Effector memory CD4-positive, alpha-beta T cell (primary cell): Measurements from ENCODE around the gene SQOR.

ENCODE experiments used
- DNase-seq, 3 donors: peaks; one replicate each; pipeline ENCODE4 v3.0.0-alpha.2; 2020
- H3K27ac ChIP-seq: 2 replicates; pipeline ENCODE4 v1.7.0; 2013; ENCODE audit warnings: mild to moderate bottlenecking, low read length, moderate library complexity; ENCODE audit not compliant: insufficient read depth, poor library complexity, severe bottlenecking
- H3K27me3 ChIP-seq: replicated peaks from 2 replicates; pipeline ENCODE4 v1.7.0; 2013; ENCODE audit warnings: mild to moderate bottlenecking, low read length; ENCODE audit not compliant: insufficient read depth, control insufficient read depth, poor library complexity, severe bottlenecking
- H3K36me3 ChIP-seq: 2 replicates; pipeline ENCODE4 v1.7.0; 2013; ENCODE audit warnings: mild to moderate bottlenecking, low read length, moderate library complexity; ENCODE audit not compliant: control insufficient read depth, insufficient read depth
- H3K4me1 ChIP-seq: 2 replicates; pipeline ENCODE4 v1.7.0; 2013; ENCODE audit warnings: low read length, mild to moderate bottlenecking; ENCODE audit not compliant: control insufficient read depth, insufficient read depth, poor library complexity, severe bottlenecking
- H3K4me3 ChIP-seq: 2 replicates; pipeline ENCODE4 v1.7.0; 2013; ENCODE audit warnings: low read length, low read depth, mild to moderate bottlenecking; ENCODE audit not compliant: insufficient read depth, poor library complexity, severe bottlenecking
- H3K9me3 ChIP-seq: 2 replicates; pipeline ENCODE4 v1.7.0; 2013; ENCODE audit warnings: mild to moderate bottlenecking, low read length, moderate library complexity; ENCODE audit not compliant: control insufficient read depth
- total RNA-seq, 3 donors: gene quantifications; one replicate each; lab custom pipeline; 2026; lab: John Stamatoyannopoulos, UW

The SQOR gene
- total RNA-seq = 13.7 to 18.8 (median 15.1) reads per million in 3 donors

DNA sequence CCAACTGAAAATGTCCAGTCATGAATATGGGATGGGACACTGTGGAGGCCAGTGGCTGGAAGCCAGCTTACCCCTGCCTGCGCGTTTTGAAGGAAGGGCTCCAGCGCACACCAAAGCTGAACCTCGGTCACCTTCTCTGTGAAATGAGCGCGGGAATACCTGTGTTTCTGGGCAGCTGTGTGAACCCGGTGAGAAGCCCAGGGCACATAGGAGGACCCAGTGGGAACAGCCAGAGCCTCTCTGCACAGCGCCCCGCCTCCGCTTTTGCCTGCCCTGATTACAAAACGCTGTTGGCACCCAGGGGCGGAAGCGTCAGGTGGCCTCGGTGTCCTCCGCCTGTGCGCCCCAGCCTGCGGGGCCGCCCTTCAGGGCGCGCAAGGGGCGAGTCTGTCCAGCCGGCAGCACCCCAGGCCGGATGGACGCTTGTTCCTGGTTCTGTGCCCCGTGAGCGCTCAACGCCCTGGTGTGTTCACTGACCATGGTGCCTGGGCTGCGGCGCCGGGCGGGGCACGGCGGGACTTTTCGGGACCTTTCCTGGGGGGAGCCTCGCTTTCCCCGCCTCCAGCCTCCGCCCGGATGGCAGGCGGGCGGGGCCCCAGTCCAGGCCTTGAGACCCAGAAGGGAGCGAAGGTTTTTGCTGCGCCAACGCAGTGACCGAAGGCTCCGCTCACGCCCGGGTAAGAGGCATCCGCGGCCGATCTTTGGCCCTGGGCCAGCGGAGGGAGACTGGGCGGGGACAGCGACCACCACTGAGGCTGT is at the start of gene SQOR:
Gene SQOR (plus strand): TSS at position 598 of the 759 bp plus-strand sequence. CDS start 23,895 bp downstream, outside the sequence.
- Histone ChIP-seq H3K4me3 (peak within 1 kb of the TSS; percentile 91), H3K27me3 (no peaks in the 10 kb centered on the region), H3K36me3 (peaks cover 4% of the 10 kb centered on the region), H3K4me1 (peaks cover 21% of the 10 kb centered on the region), H3K9me3 (no peaks in the 10 kb centered on the region), H3K27ac (peak within 1 kb of the TSS; percentile 80)
- peak; percentile 42 to 51 (median 47) for DNase-seq

DNA sequence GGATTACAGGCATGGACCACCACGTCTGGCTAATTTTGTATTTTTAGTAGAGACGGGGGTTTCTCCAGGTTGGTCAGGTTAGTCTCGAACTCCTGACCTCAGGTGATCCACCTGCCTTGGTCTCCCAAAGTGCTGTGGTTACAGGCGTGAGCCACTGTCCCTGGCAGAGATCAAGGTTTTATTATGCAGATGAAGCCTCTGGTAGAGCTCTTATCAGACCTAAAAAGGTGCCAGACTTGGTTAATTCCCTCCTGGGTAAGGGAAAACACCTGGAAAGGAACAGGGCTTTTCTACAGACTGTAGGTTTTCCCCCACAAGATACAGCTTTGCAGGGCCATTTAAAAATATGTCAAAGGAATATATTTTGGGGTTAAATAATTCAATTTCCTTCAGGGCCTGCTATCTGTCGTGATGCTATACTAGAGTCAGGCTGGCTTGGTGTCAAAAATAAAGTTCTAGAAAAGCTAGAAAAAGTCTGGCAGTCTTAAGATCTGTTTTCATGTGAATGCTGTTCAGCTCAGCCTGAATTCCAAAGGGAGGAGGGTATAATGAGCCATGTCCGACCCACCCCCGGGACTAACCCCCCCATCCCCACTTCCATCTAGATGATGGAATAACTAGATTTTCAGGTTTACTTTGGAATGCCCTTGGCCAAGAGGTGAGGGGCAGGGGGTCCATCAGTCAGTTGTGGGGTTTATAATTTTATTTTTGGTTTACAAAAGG is 49.6 kb upstream of the SQOR start:
- Histone ChIP-seq H3K27ac (no peak overlapping the region), H3K4me3 (no peak overlapping the region), H3K27me3 (no peaks in the 10 kb centered on the region), H3K4me1 (peaks cover 26% of the 10 kb centered on the region), H3K9me3 (no peaks in the 10 kb centered on the region), H3K36me3 (no peaks in the 10 kb centered on the region)
- DNase-seq = no peak

DNA sequence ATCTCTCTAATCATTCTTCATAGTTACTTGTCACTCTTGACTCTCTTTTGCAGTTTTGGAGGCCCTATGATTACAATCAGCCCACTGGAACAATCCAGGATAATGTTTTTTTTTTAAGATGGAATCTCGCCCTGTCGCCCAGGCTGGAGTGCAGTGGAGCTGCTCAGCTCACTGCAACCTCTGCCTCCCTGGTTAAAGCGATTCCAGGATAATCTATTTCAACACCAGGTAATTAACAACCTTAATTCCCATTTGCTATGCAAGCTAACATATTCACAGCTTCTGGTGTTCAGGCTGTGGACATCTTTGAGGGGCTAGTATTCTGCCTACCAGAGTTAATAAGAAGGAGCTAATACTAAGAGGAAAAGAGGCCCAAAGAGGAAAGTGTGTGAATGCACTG is 48.7 kb upstream of the SQOR start:
- peaks cover 26% of the 10 kb centered on the region for H3K4me1 ChIP-seq
- no peaks in the 10 kb centered on the region for H3K27me3 ChIP-seq
- H3K4me3 ChIP-seq = peak overlapping the region; percentile 96
- DNase-seq = no peak
- no peaks in the 10 kb centered on the region for H3K9me3 ChIP-seq
- H3K27ac ChIP-seq = peak overlapping the region; percentile 99
- H3K36me3 ChIP-seq = no peaks in the 10 kb centered on the region

DNA sequence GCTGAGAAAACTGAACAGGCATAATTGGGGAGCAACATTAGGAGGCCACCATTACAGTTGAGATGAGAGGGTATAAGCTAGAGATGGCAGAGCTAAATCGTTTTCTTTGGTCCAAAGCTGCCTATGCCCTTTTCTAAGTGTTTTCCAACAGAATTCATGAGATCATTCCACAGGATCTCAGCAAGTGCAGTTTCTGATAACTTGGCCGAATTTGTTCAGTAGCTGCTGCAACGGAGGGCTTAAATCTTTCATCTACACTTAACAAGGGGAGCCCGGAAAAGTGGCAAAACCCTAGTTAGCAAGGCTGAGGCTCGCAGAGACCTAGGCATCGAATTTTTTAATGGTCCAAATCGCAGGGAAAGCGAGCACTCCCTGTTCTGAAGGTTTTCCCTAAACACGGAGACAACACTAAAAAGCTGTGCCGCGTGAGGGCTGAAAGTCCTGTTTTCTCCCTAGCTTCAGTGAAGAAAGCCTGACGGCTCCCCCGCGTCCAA is 48.2 kb upstream of the SQOR start:
- H3K4me3 ChIP-seq = peak overlapping the region; percentile 96
- H3K27ac ChIP-seq = peak overlapping the region; percentile 99
- DNase-seq = no peak
- peaks cover 26% of the 10 kb centered on the region for H3K4me1 ChIP-seq
- no peaks in the 10 kb centered on the region for H3K36me3 ChIP-seq
- no peaks in the 10 kb centered on the region for H3K27me3 ChIP-seq
- H3K9me3 ChIP-seq = no peaks in the 10 kb centered on the region

DNA sequence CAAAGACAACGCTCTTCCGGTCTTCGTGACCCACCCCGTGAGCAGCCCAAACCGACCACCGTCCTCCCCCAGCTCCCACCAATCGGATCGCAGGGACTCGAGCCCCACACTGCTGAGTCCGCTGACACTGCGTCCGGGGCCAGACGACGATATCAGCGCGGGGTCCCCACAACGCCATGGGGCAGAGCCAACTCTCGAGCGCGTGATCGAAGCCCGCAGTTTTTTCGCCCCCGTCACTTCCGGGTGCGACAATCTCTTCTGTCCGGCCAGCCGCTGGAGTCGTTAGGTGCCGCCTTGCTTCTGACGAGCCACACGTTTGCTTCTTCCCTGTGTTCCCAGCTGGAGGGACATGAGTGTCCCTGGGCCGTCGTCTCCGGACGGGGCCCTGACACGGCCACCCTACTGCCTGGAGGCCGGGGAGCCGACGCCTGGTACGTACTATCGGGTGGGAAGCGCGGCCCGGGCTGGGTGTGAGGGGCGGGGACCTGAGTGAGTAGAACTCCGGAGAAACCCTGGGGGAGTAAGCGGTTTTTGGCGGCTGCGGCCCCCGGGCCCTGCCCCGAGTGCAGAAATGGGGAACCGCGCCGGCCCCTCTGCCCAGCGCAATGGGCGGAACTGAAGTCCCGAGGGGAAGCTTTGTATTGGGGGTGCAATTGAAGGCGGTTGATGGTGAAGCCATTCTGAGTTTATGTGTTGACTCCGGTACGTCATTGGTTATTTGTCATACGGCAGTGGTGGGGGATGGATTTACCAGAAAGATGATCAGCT is 47.5 kb upstream of the SQOR start, which contains the start of gene BLOC1S6:
Gene BLOC1S6 (plus strand): TSS at position 285 of the 768 bp plus-strand sequence. CDS start 65 bp downstream, at position 350.
- H3K36me3 ChIP-seq = no peaks in the 10 kb centered on the region
- H3K4me3 ChIP-seq = peak within 1 kb of the TSS; percentile 96
- peaks cover 26% of the 10 kb centered on the region for H3K4me1 ChIP-seq
- peak; percentile 81 to 83 (median 83) for DNase-seq
- H3K9me3 ChIP-seq = no peaks in the 10 kb centered on the region
- H3K27me3 ChIP-seq = no peaks in the 10 kb centered on the region
- peak within 1 kb of the TSS; percentile 99 for H3K27ac ChIP-seq

DNA sequence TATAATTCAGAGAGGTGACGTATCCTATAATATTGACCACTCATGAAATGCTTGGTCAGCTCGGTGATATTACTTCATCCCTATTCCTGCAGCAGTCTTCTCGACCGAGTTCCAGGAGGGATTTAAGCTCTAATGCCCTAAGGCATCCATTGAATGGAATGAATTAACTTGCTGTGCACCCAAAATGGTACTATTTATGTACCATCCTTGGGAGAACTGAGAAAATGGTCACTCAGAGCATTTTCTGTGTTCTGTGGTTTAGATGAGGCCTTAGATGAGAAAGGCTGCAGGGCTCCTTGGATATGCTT is 47.0 kb upstream of the SQOR start:
- no peak for DNase-seq

DNA sequence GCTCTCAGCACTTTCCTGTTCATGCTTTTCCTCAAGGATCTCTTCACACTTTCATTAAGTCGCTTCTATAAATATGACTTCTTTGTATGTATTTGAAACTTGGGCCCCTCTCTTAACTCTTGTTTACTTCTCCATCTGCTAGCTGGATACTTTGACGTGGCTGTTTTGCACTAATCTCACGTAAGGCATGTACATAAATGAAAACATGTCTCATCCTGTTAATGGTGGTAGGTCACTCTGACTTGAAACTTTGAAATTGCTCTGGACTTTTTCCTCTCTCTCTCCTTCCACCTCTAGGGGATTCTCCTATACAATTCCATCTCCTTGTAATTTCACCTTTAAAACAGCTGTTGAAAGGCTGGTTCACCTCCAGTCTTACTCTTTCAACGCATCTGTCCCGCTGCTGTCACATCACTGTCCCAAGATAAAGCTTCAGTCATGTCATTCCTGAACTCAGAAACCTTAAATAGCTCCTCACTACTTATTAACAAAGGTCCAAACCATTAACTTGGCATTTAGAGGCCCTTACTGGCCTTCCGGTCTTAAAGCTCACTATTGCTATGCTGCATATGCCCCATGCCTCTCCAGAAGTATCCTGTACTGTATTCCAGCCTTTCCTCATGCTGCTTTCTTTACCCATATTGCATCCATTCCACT is 46.5 kb upstream of the SQOR start:
- Histone ChIP-seq H3K27me3 (no peaks in the 10 kb centered on the region), H3K4me1 (peaks cover 26% of the 10 kb centered on the region), H3K27ac (peak overlapping the region; percentile 99), H3K9me3 (no peaks in the 10 kb centered on the region), H3K4me3 (peak overlapping the region; percentile 96), H3K36me3 (no peaks in the 10 kb centered on the region)
- no peak for DNase-seq

More for the DNA sequence above, 47.0 kb upstream of the SQOR start:
- no peaks in the 10 kb centered on the region for H3K27me3 ChIP-seq
- no peaks in the 10 kb centered on the region for H3K36me3 ChIP-seq
- H3K9me3 ChIP-seq = no peaks in the 10 kb centered on the region
- peaks cover 26% of the 10 kb centered on the region for H3K4me1 ChIP-seq
- peak overlapping the region; percentile 99 for H3K27ac ChIP-seq
- peak overlapping the region; percentile 96 for H3K4me3 ChIP-seq

DNA sequence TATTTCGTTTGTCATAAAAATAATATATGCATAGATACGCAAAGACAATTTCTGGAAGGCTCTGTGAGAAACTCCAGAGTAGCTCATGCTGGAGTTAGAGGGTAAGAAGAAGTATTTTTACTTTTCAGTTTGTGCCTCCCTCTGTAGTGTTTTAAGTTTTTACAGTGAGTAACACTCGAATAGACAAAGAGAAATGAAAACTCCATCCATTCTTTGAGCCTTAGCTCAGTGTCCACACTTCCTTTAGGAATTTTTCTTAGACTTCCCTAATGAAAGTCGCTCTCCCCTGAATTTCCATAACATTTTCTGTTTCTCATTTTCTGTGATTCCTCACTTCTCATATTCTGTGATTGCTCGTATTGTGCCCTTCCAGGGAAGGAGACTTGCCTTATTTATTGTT is 45.6 kb upstream of the SQOR start:
- no peak overlapping the region for H3K27ac ChIP-seq
- H3K36me3 ChIP-seq = no peaks in the 10 kb centered on the region
- H3K4me1 ChIP-seq = peaks cover 26% of the 10 kb centered on the region
- H3K4me3 ChIP-seq = no peak overlapping the region
- no peaks in the 10 kb centered on the region for H3K9me3 ChIP-seq
- H3K27me3 ChIP-seq = no peaks in the 10 kb centered on the region
- DNase-seq = no peak

DNA sequence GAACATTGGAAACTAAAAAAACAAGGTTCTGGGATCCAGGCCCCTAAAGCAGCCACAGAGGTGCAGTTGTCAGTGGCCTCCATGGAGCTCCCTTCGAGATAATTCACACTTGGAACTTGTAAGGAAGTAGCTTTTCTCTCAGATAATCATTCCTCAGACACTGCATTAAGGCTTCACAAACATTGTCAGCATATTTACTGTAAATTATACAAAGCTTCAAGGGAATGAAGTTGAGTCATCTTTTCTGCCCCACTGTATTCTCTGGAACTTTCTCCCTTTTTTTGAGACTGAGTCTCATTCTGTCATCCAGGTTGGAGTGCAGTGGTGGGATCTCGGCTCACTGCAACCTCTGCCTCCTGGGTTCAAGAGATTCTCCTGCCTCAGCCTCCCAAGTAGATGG is 40.5 kb upstream of the SQOR start:
- Histone ChIP-seq H3K36me3 (peaks cover 5% of the 10 kb centered on the region), H3K4me3 (no peak overlapping the region), H3K9me3 (no peaks in the 10 kb centered on the region), H3K27me3 (no peaks in the 10 kb centered on the region), H3K4me1 (peaks cover 2% of the 10 kb centered on the region), H3K27ac (no peak overlapping the region)
- DNase-seq = no peak
